ENCODE data around the gene TMEM120A.

TMEM120A gene

GRCh38 chr7:75960372-75960771 is 34.0 kb downstream of the TMEM120A start:
- DNase-seq (ENCODE audit: extremely low read depth in 1 of 2, low read depth in 1 of 2): no peak

DNA sequence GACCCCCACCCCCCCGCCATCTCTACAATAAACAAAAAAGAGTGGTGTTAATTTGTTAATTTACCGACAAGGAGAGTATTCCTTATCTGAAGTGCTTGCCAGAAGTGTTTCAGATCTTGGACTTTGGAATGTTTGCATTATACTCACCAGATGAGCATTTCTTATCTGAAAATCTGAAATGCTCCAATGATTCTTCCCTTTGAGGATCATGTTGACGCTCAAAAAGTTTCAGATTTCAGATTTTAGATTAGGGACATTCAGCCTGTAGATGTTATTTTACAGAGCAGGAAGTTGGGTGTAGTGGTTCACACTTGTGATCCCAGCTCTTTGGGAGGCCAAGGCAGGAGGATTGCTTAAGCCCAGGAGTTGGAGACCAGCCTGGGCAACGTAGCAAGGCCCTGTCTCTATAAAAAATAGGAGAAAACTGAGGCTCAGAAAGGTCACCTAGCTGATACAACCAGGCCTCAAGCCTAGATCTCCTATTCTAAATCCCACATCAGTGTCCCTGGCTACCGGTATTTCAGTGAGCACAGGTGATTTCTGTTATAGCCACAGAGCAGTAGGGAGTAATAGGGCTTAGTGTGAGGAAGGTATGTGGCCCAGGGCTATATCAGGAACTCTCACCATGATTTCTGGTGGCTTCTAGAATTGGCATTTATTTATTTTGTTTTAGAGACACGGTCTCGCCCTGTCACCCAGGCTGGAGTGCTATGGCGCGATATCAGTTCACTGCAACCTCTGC is 35.4 kb downstream of the TMEM120A start:
- no peak for DNase-seq (ENCODE audit: extremely low read depth in 1 of 2, low read depth in 1 of 2)

DNA sequence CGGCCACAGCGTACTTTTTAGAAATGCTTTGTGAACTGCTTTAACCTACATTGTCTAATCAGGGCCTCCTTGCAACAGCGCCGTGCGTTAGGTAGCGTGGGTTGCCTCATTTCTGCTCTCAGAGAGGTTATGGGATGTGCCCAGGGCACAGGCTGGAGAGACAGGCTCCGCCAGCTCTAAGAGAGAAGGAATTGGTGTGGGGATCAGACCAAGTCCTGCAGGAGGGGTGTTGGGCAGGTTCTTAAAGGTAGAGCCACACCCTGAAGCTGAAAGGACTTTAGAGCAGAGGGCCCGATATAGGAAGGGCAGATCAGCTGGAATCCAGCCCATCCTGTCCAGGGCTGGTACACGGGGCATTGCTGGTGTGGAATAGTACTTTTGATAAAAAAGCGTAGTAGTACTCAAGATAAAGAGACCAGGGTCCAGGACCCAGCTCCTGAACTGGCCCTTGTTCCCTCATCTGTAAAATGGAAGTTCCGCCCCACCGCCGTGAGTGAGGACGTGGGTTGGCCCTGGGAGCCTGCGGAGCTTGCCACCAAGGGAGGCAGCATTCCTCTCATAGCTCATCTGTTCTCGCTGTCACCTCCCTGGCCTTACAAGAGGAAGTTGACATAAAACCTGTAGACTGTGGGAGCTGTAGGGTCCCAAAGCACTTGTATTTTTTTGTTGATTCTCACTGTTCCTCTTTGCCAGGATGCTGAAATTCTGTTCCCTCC is 37.2 kb downstream of the TMEM120A start:
- no peak for DNase-seq (ENCODE audit: extremely low read depth in 1 of 2, low read depth in 1 of 2)

DNA sequence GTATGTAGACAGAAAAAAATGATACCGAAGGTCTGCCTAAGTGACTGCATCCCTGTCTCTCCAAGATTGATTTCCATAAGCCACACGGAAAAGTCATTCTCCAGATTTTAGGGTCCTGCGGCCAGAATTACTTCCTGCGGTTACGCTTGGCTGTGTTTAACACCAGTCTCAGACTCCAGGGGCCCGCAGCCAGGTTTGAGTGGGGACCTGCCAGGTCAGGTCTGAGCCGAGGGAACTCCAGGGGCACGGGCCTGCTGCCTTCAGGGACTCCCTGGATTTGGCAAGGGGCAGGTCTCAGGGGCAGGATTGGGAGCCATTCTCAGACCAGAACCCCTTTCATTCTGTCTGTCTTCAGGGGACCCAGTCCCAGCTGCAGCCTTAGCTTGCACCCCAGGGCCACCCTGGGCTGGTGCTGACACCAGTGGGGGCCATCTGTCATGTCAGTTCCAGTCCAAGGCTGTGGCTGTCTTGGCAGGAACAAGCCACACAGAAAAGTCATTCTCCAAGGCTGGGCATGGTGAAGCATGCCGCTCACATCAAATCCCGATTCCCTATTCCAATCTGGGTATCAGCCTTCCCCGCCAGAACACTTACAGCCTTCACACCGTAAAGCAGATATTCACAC is 39.0 kb downstream of the TMEM120A start:
- DNase-seq (ENCODE audit: extremely low read depth in 1 of 2, low read depth in 1 of 2): no peak

- no peak for DNase-seq (ENCODE audit: extremely low read depth in 1 of 2, low read depth in 1 of 2)
These were observed 40.5 kb downstream of the TMEM120A start for GRCh38 chr7:75953931-75954330.

DNA sequence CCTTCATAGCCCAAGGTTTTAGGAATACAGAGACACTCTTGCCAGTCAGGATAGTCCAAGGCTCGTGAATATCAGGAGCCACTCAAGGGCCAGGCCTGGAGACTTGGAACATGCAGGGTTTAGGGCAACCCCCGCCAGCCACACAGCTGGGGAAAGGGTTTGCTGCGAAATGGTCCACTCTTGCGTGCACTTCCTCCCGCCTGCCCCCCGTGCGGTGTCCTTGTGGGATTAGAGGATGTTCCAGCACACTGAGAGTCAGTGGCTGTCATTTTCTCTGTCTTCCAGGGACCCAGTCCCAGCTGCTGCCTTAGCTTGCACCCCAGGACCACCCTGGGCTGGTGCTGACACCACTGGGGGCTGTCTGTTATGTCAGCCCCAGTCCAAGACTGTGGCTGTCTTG is 41.0 kb downstream of the TMEM120A start:
- no peak for DNase-seq (ENCODE audit: extremely low read depth in 1 of 2, low read depth in 1 of 2)

DNA sequence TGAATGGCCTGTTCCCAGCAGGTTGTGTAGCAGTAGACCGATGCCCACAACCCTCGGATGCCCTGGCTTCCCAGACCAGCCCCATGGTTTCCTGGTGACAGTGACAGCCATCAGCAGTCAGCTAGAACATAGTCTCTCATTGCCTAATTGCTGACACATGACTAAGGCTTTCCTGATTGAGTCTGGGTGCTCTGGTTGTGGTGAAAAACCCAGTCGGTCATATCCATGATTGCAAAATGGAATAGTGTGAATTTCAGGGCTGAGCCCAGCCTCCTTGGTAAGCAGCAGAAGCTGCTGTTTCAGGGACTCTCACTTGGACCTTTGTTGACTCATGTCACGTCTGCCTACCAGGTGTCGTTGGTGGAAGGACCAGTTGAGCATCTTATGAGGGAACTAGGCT is 42.9 kb downstream of the TMEM120A start:
- DNase-seq (ENCODE audit: extremely low read depth in 1 of 2, low read depth in 1 of 2): no peak

- DNase-seq (ENCODE audit: extremely low read depth in 1 of 2, low read depth in 1 of 2): no peak
These were observed 44.2 kb downstream of the TMEM120A start for GRCh38 chr7:75950111-75950681.

DNA sequence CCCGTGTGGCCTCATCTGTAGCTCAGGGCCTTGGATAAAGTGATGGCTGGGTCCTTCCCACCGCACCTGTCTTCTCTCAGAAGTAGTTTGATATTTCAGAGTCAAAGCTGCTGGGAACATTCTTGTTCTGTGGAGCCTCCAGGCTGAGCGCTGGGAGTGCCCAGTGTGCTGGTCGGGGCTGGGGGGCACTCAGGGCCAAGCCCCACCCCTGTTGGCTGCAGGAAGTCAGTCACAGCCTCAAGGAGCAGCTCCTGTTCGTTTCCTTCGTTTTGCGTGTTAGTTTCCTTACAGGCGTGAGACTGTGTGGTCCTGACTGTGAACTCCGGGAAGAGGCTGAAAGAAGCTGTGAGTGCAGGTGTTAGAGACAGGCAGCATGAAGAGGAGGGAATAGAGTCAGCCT is 46.2 kb downstream of the TMEM120A start:
- no peak for DNase-seq (ENCODE audit: extremely low read depth in 1 of 2, low read depth in 1 of 2)

DNA sequence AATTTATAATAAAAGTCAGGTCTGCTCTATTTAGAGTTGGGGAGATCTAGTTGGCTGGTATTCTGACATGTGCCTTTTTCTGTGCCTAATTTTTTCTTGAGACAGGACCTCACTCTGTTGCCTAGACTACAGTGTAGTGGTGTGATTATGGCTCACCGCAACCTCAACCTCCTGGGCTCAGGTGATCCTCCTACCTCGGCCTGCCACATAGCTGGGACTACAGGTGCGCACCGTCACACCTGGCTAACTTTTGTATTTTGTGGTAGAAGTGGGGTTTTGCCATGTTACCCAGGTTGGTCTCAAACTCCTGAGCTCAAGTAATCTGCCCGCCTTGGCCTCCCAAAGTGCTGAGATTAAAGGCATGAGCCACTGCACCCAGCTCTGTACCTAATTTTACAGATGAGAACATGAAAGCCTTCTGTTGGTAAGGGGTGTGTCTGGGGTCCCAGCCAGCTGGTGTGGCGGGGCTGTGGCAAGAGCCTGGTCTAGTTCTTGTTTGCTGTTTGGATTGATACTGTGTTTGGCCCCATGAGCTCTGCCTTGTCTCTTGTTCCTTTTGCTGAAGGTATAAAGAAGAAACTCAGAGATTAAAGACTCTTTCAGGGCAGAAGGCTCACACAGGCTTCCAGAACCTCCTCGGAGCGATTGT is 48.1 kb downstream of the TMEM120A start:
- no peak for DNase-seq (ENCODE audit: extremely low read depth in 1 of 2, low read depth in 1 of 2)

DNA sequence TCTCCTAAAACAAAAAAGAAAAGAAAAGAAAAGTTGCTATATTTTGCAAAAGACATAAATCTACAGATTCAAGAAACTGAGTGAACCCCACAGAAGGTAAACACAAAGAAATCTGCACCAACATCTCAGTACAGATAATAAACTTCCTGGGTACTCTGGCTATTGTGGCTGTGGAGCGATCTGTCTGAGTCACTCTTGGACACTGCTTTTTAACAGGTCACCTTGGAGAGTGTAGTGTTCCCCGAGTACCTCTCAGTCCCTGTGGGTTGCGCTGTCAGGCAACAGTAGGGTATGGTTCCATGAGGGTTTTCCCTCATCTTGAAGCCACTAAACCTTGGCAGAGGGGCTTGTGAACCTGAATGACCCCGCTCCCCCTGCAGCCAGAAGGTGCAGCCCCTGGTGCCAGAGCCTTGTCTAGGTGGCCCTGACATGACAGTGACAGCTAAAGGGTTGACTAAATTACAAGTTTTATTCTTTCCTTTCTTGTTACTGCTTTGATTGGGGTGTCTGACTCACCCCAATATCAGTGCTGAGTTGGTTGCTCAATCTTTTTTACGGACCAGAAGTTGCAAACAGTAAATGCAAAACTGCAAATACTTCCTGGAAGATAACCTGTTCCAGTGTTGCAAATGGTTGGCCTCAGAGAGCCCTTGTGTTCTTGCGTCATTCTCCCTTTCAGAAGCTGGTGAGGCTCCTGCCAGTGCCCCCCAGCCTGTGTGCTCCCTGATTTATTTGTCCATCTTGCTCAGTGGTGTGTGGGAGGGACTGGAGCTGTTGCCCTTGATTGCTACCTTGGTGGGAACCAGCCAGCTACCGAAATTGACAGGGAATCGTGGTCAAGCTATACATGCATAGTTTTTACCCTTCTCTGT is 48.9 kb downstream of the TMEM120A start:
- no peak for DNase-seq (ENCODE audit: extremely low read depth in 1 of 2, low read depth in 1 of 2)

- DNase-seq (ENCODE audit: extremely low read depth in 1 of 2, low read depth in 1 of 2): no peak
These were observed 49.9 kb downstream of the TMEM120A start for GRCh38 chr7:75944507-75944906.

DNA sequence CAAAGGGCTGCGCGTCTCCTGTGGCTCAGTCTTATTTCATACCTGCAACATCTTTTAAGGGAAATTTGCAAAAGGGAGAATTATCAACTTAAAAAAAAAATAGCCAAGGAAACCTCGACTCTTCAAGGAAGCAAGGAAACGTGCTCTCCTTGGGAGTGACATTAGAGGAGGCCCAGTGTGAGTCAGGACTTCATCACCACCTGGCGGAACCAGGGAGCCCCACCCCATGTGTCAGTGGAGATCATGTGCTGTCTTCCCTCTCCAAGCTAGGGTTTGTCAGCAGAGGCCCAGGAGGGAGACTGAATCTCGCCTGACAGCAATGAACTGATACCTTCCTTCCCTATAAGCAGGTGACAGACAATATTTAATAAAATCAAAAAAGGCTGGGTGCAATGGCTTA is 50.5 kb downstream of the TMEM120A start:
- no peak for DNase-seq (ENCODE audit: extremely low read depth in 1 of 2, low read depth in 1 of 2)

- DNase-seq (ENCODE audit: extremely low read depth in 1 of 2, low read depth in 1 of 2): no peak
These were observed 55.5 kb downstream of the TMEM120A start for GRCh38 chr7:75938921-75939320.

DNA sequence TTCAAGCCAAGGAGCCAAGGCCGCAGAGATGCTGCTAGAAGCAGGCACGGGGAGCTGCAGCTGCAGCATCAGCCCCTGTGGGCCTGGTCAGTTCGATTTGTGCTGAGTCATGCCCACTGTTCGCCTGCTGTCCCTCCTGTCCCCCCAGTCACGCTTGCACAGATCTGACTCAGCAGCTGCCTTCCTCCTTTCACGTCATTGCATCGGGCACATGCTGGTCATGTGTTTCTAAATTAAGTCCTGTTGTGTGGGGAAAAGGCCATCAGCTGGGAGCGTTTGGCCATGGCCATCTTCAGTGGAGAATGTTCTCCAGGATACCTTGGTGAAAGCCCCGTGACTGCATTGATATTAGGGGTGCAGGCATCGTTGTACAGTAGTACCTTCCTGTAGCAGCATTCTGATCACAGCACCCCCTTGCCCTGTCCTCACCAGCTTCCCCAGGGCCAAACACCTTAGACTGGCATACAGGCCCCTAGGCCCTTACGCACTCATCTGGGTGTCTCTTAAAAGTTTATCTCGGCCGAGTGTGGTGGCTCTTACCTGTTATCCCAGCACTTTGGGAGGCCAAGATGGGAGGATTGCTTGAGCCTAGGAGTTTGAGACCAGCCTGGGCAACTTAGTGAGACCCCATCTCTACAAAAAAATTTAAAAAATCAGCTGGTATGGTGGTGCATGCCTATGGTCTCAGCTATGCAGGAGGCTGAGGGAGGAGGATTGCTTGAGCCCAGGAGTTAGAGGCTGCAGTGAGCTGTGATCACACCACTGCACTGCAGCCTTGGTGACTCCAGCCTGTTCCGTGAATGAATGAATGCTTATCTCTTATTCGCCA is 56.2 kb downstream of the TMEM120A start:
- no peak for DNase-seq (ENCODE audit: extremely low read depth in 1 of 2, low read depth in 1 of 2)
